IMR-90 (cell line): ENCODE data around the gene ATXN10. TPM values are rescaled to one million over a fixed set of nuclear protein-coding genes. Genes with fewer than 3 reads are reported as not detected.

ENCODE experiments used
- ATAC-seq: fragments of 200-7000 bp; cut with Tn5 transposase; 2 replicates; pipeline ENCODE4 v1.9.1; 2020; ENCODE audit warnings: low read depth, mild to moderate bottlenecking, moderate library complexity
- BruUV-seq: library from RNA; stranded (reverse); fragments of 400-500 nt; replicated peaks from 2 replicates; lab custom pipeline; 2021; lab: Mats Ljungman, UMichigan
- CTCF ChIA-PET: fragments of 300-600 bp; formaldehyde crosslinking; extraction: SDS; loops from one replicate; lab custom pipeline; 2021; ENCODE audit warnings: antibody characterized with exemption; lab: Yijun Ruan, JAX
- POLR2A ChIA-PET: fragments of 300-600 bp; sonication (Branson Sonifier 250); formaldehyde crosslinking; loops from one replicate; lab custom pipeline; 2022; ENCODE audit warnings: antibody characterized with exemption; ENCODE audit not compliant: unreplicated experiment; lab: Charles Lee
- DNase-seq: peaks from one replicate; pipeline ENCODE4 v3.0.0; 2013
- H2AFZ ChIP-seq: replicated peaks from 2 replicates; pipeline ENCODE3; 2013; ENCODE audit warnings: low read length, mild to moderate bottlenecking; ENCODE audit not compliant: poor library complexity
- H2AK5ac ChIP-seq: 2 replicates; pipeline ENCODE4 v1.6.1; 2013; ENCODE audit warnings: low read depth, low read length, inconsistent platforms
- H2AK9ac ChIP-seq: replicated peaks from 2 replicates; pipeline ENCODE3; 2013; ENCODE audit warnings: mild to moderate bottlenecking, low read depth, low read length, moderate library complexity; ENCODE audit not compliant: poor library complexity
- H2BK120ac ChIP-seq: 2 replicates; pipeline ENCODE4 v1.6.1; 2013; ENCODE audit warnings: low read depth, low read length, inconsistent platforms
- H2BK15ac ChIP-seq: 3 replicates; pipeline ENCODE4 v1.6.1; 2013; ENCODE audit warnings: low read depth, low read length, inconsistent platforms
- H2BK20ac ChIP-seq: 2 replicates; pipeline ENCODE4 v1.6.1; 2013; ENCODE audit warnings: low read depth, mild to moderate bottlenecking, inconsistent platforms, low read length, moderate library complexity
- H2BK5ac ChIP-seq: 2 replicates; pipeline ENCODE4 v1.6.1; 2013; ENCODE audit warnings: mild to moderate bottlenecking, low read depth, low read length, inconsistent platforms; ENCODE audit not compliant: poor library complexity, severe bottlenecking
- H3K14ac ChIP-seq: replicated peaks from 2 replicates; pipeline ENCODE4 v1.6.1; 2013; ENCODE audit warnings: low read depth, low read length, inconsistent platforms
- H3K18ac ChIP-seq: 2 replicates; pipeline ENCODE4 v1.6.1; 2013; ENCODE audit warnings: low read depth, low read length, control low read depth
- H3K23ac ChIP-seq: 2 replicates; pipeline ENCODE4 v1.6.1; 2013; ENCODE audit warnings: low read depth, low read length, inconsistent platforms
- H3K27ac ChIP-seq: 2 replicates; pipeline ENCODE4 v1.5.1; 2013; ENCODE audit warnings: mild to moderate bottlenecking, control low read depth, low read length; ENCODE audit not compliant: insufficient read depth
- H3K27me3 ChIP-seq: 2 replicates; pipeline ENCODE4 v1.6.1; 2013; ENCODE audit warnings: low read length; ENCODE audit not compliant: control insufficient read depth, insufficient read depth
- H3K36me3 ChIP-seq: 2 replicates; pipeline ENCODE4 v1.6.1; 2013; ENCODE audit warnings: low read length, mixed read lengths; ENCODE audit not compliant: control insufficient read depth, insufficient read depth
- H3K4ac ChIP-seq: 2 replicates; pipeline ENCODE4 v1.6.1; 2013; ENCODE audit warnings: low read depth, low read length, inconsistent platforms
- H3K4me1 ChIP-seq: 2 replicates; pipeline ENCODE4 v1.6.1; 2013; ENCODE audit warnings: low read length, mixed read lengths; ENCODE audit not compliant: control insufficient read depth, insufficient read depth
- H3K4me2 ChIP-seq: 2 replicates; pipeline ENCODE4 v1.6.1; 2013; ENCODE audit warnings: low read depth, mild to moderate bottlenecking, control low read depth, low read length, moderate library complexity
- H3K4me3 ChIP-seq: 2 replicates; pipeline ENCODE4 v1.5.1; 2013; ENCODE audit warnings: low read depth, mild to moderate bottlenecking, control low read depth, low read length, moderate library complexity; ENCODE audit not compliant: insufficient read depth
- H3K56ac ChIP-seq: 2 replicates; pipeline ENCODE4 v1.6.1; 2013; ENCODE audit warnings: low read length, inconsistent platforms; ENCODE audit not compliant: insufficient read depth; ENCODE audit errors: extremely low read depth
- H3K79me1 ChIP-seq, 2 experiments: 2 replicates each; pipeline ENCODE4 v1.6.1; 2013; ENCODE audit warnings: low read length in 2 of 2, inconsistent platforms in 1 of 2, low read depth in 1 of 2
- H3K9ac ChIP-seq: 2 replicates; pipeline ENCODE4 v1.6.1; 2013; ENCODE audit warnings: low read depth, low read length, control low read depth
- H3K9me1 ChIP-seq: 2 replicates; pipeline ENCODE4 v1.6.1; 2013; ENCODE audit warnings: low read length, inconsistent platforms; ENCODE audit not compliant: insufficient read depth
- H3K9me3 ChIP-seq: 2 replicates; pipeline ENCODE4 v1.6.1; 2013; ENCODE audit warnings: low read length; ENCODE audit not compliant: control insufficient read depth, insufficient read depth
- H4K20me1 ChIP-seq: 2 replicates; pipeline ENCODE4 v1.6.1; 2013; ENCODE audit warnings: low read length, inconsistent platforms; ENCODE audit not compliant: insufficient read depth
- H4K5ac ChIP-seq: 2 replicates; pipeline ENCODE4 v1.6.1; 2013; ENCODE audit warnings: mild to moderate bottlenecking, low read depth, low read length, control low read depth
- H4K8ac ChIP-seq, 2 experiments: 2 replicates each; pipeline ENCODE4 v1.6.1; 2013; ENCODE audit warnings: low read depth in 2 of 2, low read length in 2 of 2, control low read depth in 1 of 2, inconsistent platforms in 1 of 2
- H4K91ac ChIP-seq: 2 replicates; pipeline ENCODE4 v1.6.1; 2013; ENCODE audit warnings: low read depth, low read length, inconsistent platforms; ENCODE audit not compliant: insufficient read depth
- BHLHE40 ChIP-seq: fragments of 150-350 bp; IDR thresholded peaks from 2 replicates; pipeline ENCODE4 v1.6.1; 2016; ENCODE audit warnings: mild to moderate bottlenecking, low read depth, low read length
- MAZ ChIP-seq: IDR thresholded peaks from 2 replicates; pipeline ENCODE4 v1.6.1; 2012; ENCODE audit warnings: low read depth, mild to moderate bottlenecking, low read length, improper control_type of control experiment, moderate library complexity, borderline replicate concordance
- MXI1 ChIP-seq: IDR thresholded peaks from 2 replicates; pipeline ENCODE4 v1.6.1; 2012; ENCODE audit warnings: low read depth, mild to moderate bottlenecking, low read length, moderate library complexity, borderline replicate concordance
- POLR2A ChIP-seq: IDR thresholded peaks from 2 replicates; pipeline ENCODE4 v1.6.1; 2012; ENCODE audit warnings: mild to moderate bottlenecking, low read depth, low read length
- RFX5 ChIP-seq: IDR thresholded peaks from 2 replicates; pipeline ENCODE4 v1.8.0; 2012; ENCODE audit warnings: low read depth, mild to moderate bottlenecking, low read length, moderate library complexity
- WGBS, 2 experiments: methylation state at CpG; one replicate each; pipeline versions ENCODE4 v1.1.5 to v1.1.7; 2013; ENCODE audit warnings: missing lambda C conversion rate in 2 of 2; ENCODE audit not compliant: insufficient read length in 1 of 2; ENCODE audit errors: extremely low coverage in 2 of 2; 5-methylcytosine and 5-hydroxymethylcytosine counted together
- dilution Hi-C: fragments of 300-500 bp; cut with HindIII; formaldehyde crosslinking; loops from one replicate; pipeline ENCODE4 v1.14.3; 2018; ENCODE audit warnings: low sequenced_read_pairs; ENCODE audit not compliant: unreplicated experiment
- in situ Hi-C: fragments of 300-500 bp; cut with MboI; formaldehyde crosslinking; loops from 3 replicates; pipeline ENCODE4 v1.14.3; 2019; ENCODE audit warnings: low sequenced_read_pairs, inconsistent platforms, mixed read lengths
- intact Hi-C: fragments of 100-400 bp; cut with micrococcal nuclease; formaldehyde crosslinking; loops from 2 replicates; pipeline ENCODE4 v1.10.0; 2022
- polyA plus RNA-seq, 3 experiments: library from polyadenylated mRNA; depleted of rRNA; stranded (reverse); fragments of >200 nt; gene quantifications; 2 replicates each; pipeline ENCODE4 v1.2.3, GENCODE V29; 2012; ENCODE audit warnings: low replicate concordance in 1 of 3
- total RNA-seq: library from RNA; depleted of rRNA; stranded (reverse); fragments of >200 nt; gene quantifications from 2 replicates; pipeline ENCODE4 v1.2.3, GENCODE V29; 2012
- TF ChIP-seq, protein P1 (sequence below): fragments of 150-350 bp; IDR thresholded peaks from 2 replicates; pipeline ENCODE4 v1.6.1; 2017; ENCODE audit warnings: mild to moderate bottlenecking, antibody characterized with exemption, low read length, low read depth

ATXN10 gene
- total and polyA plus RNA-seq, 2 of the 4 experiments (the other 2 are of a cell fraction), result 116 to 231 TPM

DNA sequence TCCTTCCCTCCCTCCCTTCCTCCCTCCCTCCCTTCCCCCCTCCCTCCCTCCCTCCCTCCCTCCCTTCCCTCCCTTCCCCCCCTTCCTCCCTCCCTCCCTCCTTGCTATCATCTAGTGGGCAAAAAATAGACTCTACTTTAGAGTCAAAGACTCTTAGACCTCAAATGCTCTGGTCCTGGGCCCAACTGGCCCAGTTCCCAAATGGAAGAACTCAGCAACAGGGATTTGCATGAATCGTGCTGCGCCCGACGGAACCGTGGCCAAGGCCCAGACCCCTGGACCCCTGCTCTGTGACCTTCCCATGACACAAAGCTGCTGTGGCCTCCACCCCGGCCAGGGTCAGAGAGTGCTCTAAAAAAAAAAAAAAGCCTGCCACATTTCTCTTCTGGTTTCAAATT, 207.9 kb downstream of the ATXN10 start:
- Histone ChIP-seq H4K8ac (no peak overlapping the region), H2AFZ (no peak overlapping the region), H3K79me1 (no peaks in the 10 kb centered on the region), H3K4me3 (no peak overlapping the region), H4K91ac (no peak overlapping the region), H2AK5ac (no peak overlapping the region), H4K5ac (no peak overlapping the region), H3K4me2 (no peak overlapping the region), H3K27me3 (peaks cover 71% of the 10 kb centered on the region), H2BK15ac (no peak overlapping the region), H3K14ac (no peak overlapping the region), H3K27ac (no peak overlapping the region), H3K9ac (no peak overlapping the region), H3K4ac (no peak overlapping the region), H3K56ac (no peak overlapping the region), H3K18ac (no peak overlapping the region), H2AK9ac (no peak overlapping the region), H3K9me3 (no peaks in the 10 kb centered on the region), H2BK20ac (no peak overlapping the region), H3K36me3 (no peaks in the 10 kb centered on the region), H3K23ac (no peak overlapping the region), H2BK120ac (no peak overlapping the region), H4K20me1 (no peaks in the 10 kb centered on the region; the same call in 1 of the 2 replicates), H3K9me1 (no peaks in the 10 kb centered on the region), H3K4me1 (no peaks in the 10 kb centered on the region), H2BK5ac (no peak overlapping the region)
- dilution Hi-C loops (no loop called here), in situ Hi-C loops (no loop called here), intact Hi-C loops (no loop called here)
- no CpG with 5 or more reads among the region's 6 CpGs for WGBS, 2 experiments
- no TSS peak for BruUV-seq
- ChIA-PET POLR2A (no interaction called here), CTCF (no interaction called here)
- TF ChIP-seq RFX5 (no peak), POLR2A (no peak), MAZ (no peak), MXI1 (no peak), BHLHE40 (no peak)
- TF ChIP-seq, protein P1, sequence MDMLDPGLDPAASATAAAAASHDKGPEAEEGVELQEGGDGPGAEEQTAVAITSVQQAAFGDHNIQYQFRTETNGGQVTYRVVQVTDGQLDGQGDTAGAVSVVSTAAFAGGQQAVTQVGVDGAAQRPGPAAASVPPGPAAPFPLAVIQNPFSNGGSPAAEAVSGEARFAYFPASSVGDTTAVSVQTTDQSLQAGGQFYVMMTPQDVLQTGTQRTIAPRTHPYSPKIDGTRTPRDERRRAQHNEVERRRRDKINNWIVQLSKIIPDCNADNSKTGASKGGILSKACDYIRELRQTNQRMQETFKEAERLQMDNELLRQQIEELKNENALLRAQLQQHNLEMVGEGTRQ, result no peak
- ATAC-seq (no peak), DNase-seq (no peak)
